Measurements from ENCODE around the gene CREB3.

Gene CREB3

DNA sequence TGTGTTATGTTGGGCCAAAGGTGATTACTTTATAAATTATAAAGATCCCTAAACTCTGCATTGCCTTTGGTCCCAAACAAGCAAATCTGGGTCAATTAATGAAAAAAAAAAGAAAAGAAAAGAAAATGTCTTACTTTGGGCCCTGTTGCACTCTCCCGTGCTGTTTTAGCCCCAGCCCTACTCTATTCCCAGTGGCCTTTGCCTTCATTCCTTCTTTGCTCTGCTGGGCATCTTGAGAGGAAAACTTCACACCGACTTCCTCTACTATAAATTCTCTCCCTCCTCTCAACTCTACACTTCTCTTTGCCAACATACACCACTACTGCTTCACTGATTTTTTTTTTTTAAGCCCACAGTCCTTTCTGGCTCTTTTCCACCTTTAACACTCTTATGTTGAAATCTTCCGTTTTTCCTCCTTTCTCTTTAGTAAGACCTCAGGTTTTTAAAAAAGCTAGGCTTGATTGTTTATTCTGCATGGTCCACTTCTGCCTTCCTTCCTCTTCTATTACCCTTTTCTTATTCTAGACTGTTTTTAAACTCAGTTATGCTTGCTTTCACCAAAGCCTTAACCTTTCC lies 26.1 kb downstream of the CREB3 start:
- peak overlapping the region; percentile 46 for H3K27ac Mint-ChIP-seq
- H3K36me3 Mint-ChIP-seq, result peaks cover under 1% of the 10 kb centered on the region
- H3K27me3 Mint-ChIP-seq, result no peaks in the 10 kb centered on the region
- no peaks in the 10 kb centered on the region for H3K9me3 Mint-ChIP-seq (ENCODE audit: low read depth)
- peaks cover 57% of the 10 kb centered on the region for H3K4me1 Mint-ChIP-seq (ENCODE audit: low read depth)
- H3K4me3 Mint-ChIP-seq, result peak overlapping the region; percentile 96

- H3K4me3 Mint-ChIP-seq, result no peak overlapping the region
- H3K4me1 Mint-ChIP-seq (ENCODE audit: low read depth), result peaks cover 57% of the 10 kb centered on the region
- no peak overlapping the region for H3K27ac Mint-ChIP-seq
- H3K27me3 Mint-ChIP-seq, result no peaks in the 10 kb centered on the region
- H3K36me3 Mint-ChIP-seq, result no peaks in the 10 kb centered on the region
- no peaks in the 10 kb centered on the region for H3K9me3 Mint-ChIP-seq (ENCODE audit: low read depth)
These were observed 27.3 kb downstream of the CREB3 start for GRCh38 chr9:35759795-35760194.

GRCh38 chr9:35760651-35761050 lies 28.2 kb downstream of the CREB3 start:
- Mint-ChIP-seq H3K27me3 (no peaks in the 10 kb centered on the region), H3K36me3 (no peaks in the 10 kb centered on the region), H3K9me3 (ENCODE audit: low read depth) (no peaks in the 10 kb centered on the region), H3K27ac (no peak overlapping the region), H3K4me1 (ENCODE audit: low read depth) (peaks cover 51% of the 10 kb centered on the region), H3K4me3 (no peak overlapping the region)

DNA sequence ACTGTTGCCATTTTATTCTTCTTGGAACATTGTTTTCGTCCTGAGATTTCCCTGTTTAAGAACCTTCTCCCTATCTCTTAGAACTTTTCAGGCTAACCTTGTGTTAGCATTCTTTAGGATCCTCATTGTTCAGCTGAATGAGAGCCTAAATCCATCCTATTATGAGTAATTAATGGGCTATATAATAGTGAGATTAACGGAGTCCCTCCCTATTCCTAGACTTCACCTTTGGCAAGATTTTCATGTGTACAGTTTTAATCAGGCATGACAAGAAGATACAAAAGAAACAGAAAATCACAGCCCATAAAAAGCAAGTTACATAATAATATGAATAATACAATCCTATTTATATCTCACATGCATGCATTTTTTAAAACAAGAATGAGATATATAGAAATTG lies 30.7 kb downstream of the CREB3 start:
- Mint-ChIP-seq H3K4me1 (ENCODE audit: low read depth) (peaks cover 42% of the 10 kb centered on the region), H3K4me3 (no peak overlapping the region), H3K9me3 (ENCODE audit: low read depth) (no peaks in the 10 kb centered on the region), H3K27ac (no peak overlapping the region), H3K27me3 (no peaks in the 10 kb centered on the region), H3K36me3 (no peaks in the 10 kb centered on the region)

GRCh38 chr9:35763803-35764202 lies 31.3 kb downstream of the CREB3 start:
- Mint-ChIP-seq H3K27me3 (no peaks in the 10 kb centered on the region), H3K27ac (no peak overlapping the region), H3K36me3 (no peaks in the 10 kb centered on the region), H3K9me3 (ENCODE audit: low read depth) (no peaks in the 10 kb centered on the region), H3K4me3 (no peak overlapping the region), H3K4me1 (ENCODE audit: low read depth) (peaks cover 36% of the 10 kb centered on the region)

DNA sequence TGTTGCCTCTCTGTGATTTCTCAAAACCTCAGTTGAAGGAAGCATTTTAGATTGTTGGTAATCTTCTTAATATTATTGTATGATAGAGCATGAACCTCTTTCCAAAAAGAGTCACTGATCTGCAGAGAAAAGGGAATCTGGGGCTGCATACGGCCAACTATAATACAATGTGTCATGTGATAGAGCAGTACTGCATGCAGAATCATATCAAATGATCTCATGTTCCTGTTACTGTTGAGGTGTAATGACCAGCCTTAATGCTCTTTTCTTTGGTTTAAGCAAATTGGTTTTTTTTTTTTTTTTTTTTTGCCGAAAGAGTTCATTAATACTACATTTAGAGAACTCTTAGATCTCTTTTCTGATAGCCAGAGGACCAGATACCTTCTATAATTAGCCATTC lies 34.5 kb downstream of the CREB3 start:
- Mint-ChIP-seq H3K36me3 (no peaks in the 10 kb centered on the region), H3K27me3 (no peaks in the 10 kb centered on the region), H3K9me3 (ENCODE audit: low read depth) (no peaks in the 10 kb centered on the region), H3K4me1 (ENCODE audit: low read depth) (peaks cover 14% of the 10 kb centered on the region), H3K27ac (no peak overlapping the region), H3K4me3 (no peak overlapping the region)

- H3K4me3 Mint-ChIP-seq, result no peak overlapping the region
- H3K27me3 Mint-ChIP-seq, result no peaks in the 10 kb centered on the region
- no peaks in the 10 kb centered on the region for H3K9me3 Mint-ChIP-seq (ENCODE audit: low read depth)
- H3K4me1 Mint-ChIP-seq (ENCODE audit: low read depth), result peaks cover 12% of the 10 kb centered on the region
- no peak overlapping the region for H3K27ac Mint-ChIP-seq
- H3K36me3 Mint-ChIP-seq, result no peaks in the 10 kb centered on the region
These were observed 35.0 kb downstream of the CREB3 start for GRCh38 chr9:35767458-35767857.

GRCh38 chr9:35769763-35770162 lies 37.3 kb downstream of the CREB3 start:
- no peak overlapping the region for H3K27ac Mint-ChIP-seq
- no peak overlapping the region for H3K4me3 Mint-ChIP-seq
- no peaks in the 10 kb centered on the region for H3K27me3 Mint-ChIP-seq
- no peaks in the 10 kb centered on the region for H3K36me3 Mint-ChIP-seq
- peaks cover 9% of the 10 kb centered on the region for H3K4me1 Mint-ChIP-seq (ENCODE audit: low read depth)
- no peaks in the 10 kb centered on the region for H3K9me3 Mint-ChIP-seq (ENCODE audit: low read depth)

DNA sequence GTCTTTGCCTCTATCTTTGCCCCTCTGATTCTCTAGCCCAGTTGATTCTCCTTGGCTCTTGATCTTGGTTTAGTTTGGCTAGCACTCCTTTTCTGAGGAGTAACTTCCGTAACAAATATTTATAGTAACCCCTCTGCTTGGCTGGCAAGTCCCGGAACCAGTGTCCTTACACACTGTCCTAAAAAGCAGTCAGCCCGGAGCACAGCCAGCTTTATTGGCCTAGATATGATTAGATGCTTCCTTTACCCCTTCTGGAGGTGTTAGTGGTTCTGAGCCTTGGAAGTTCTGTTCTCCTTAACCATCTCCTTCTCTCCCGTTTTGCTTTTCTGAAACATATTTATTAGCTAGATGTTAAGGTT lies 38.6 kb downstream of the CREB3 start:
- peaks cover 9% of the 10 kb centered on the region for H3K4me1 Mint-ChIP-seq (ENCODE audit: low read depth)
- no peaks in the 10 kb centered on the region for H3K36me3 Mint-ChIP-seq
- H3K27ac Mint-ChIP-seq, result no peak overlapping the region
- H3K9me3 Mint-ChIP-seq (ENCODE audit: low read depth), result no peaks in the 10 kb centered on the region
- H3K4me3 Mint-ChIP-seq, result no peak overlapping the region
- no peaks in the 10 kb centered on the region for H3K27me3 Mint-ChIP-seq

GRCh38 chr9:35771534-35771933 lies 39.1 kb downstream of the CREB3 start:
- no peak overlapping the region for H3K27ac Mint-ChIP-seq
- H3K36me3 Mint-ChIP-seq, result no peaks in the 10 kb centered on the region
- H3K9me3 Mint-ChIP-seq (ENCODE audit: low read depth), result no peaks in the 10 kb centered on the region
- no peaks in the 10 kb centered on the region for H3K27me3 Mint-ChIP-seq
- H3K4me3 Mint-ChIP-seq, result no peak overlapping the region
- peaks cover 4% of the 10 kb centered on the region for H3K4me1 Mint-ChIP-seq (ENCODE audit: low read depth)

DNA sequence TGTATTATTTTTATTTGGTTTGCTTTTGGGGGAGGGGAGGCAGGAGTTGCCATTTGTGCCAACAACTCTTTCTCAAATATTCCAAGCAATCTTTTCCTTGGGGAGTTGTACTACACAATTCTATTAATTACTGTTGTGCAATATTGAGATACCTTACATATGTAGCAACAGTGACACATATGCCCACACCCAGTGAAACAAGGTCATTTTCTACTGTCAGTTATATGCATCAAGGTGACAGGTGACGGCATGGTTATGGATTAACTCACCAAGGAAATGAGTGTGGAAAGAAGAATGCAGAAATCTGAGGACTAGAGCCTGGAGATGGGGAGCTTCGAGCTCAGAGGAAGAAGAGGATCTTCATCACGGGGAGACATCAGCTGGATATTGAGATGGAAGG lies 39.5 kb downstream of the CREB3 start:
- no peaks in the 10 kb centered on the region for H3K27me3 Mint-ChIP-seq
- peaks cover 2% of the 10 kb centered on the region for H3K4me1 Mint-ChIP-seq (ENCODE audit: low read depth)
- H3K9me3 Mint-ChIP-seq (ENCODE audit: low read depth), result no peaks in the 10 kb centered on the region
- no peaks in the 10 kb centered on the region for H3K36me3 Mint-ChIP-seq
- no peak overlapping the region for H3K4me3 Mint-ChIP-seq
- H3K27ac Mint-ChIP-seq, result no peak overlapping the region

DNA sequence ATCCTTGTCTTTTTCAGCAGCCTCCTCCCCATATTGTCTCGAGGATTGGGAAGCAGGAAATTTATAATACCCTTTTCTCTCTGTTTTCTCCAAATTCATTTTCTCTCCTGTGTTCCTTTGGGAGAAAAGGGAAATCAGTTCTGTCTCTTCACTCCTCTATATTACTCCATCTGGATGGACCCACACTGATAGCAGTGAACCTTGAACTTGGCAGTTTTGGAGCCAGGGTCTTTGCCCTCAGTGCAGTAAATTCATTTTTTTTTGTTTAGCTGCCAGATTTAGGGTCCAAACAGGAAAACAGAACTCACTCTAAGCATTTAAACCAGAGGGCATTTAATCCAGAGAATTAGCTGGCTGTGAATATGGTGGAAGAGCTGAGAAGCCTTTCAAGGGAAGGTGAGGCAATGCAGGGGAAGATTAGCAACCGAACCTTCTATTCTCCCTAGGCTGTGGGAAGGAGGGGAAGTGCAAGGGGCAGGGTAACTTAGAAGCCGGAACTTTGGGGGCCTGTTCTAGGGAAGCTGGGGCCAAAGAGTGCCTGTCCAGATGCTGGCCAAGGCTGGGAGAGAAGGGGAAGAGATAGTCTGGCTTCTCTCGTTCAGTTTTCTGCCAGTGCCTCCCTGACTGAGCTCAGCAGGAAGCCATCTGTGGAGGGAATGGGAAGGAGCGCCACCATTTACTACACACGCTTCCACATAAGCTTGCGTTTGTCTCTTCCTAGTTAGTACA lies 42.6 kb downstream of the CREB3 start:
- peak overlapping the region; percentile 28 for H3K27ac Mint-ChIP-seq
- H3K36me3 Mint-ChIP-seq, result peaks cover 3% of the 10 kb centered on the region
- H3K4me3 Mint-ChIP-seq, result no peak overlapping the region

GRCh38 chr9:35776018-35776417 lies 43.6 kb downstream of the CREB3 start:
- Mint-ChIP-seq H3K27me3 (no peaks in the 10 kb centered on the region), H3K4me1 (ENCODE audit: low read depth) (no peaks in the 10 kb centered on the region), H3K27ac (peak overlapping the region; percentile 28), H3K4me3 (no peak overlapping the region), H3K36me3 (peaks cover 5% of the 10 kb centered on the region), H3K9me3 (ENCODE audit: low read depth) (no peaks in the 10 kb centered on the region)

More for the DNA sequence above, 42.6 kb downstream of the CREB3 start:
- no peaks in the 10 kb centered on the region for H3K27me3 Mint-ChIP-seq
- H3K4me1 Mint-ChIP-seq (ENCODE audit: low read depth), result no peaks in the 10 kb centered on the region
- no peaks in the 10 kb centered on the region for H3K9me3 Mint-ChIP-seq (ENCODE audit: low read depth)

GRCh38 chr9:35778496-35778895 lies 46.0 kb downstream of the CREB3 start:
- Mint-ChIP-seq H3K4me1 (ENCODE audit: low read depth) (no peaks in the 10 kb centered on the region), H3K36me3 (peaks cover 8% of the 10 kb centered on the region), H3K9me3 (ENCODE audit: low read depth) (no peaks in the 10 kb centered on the region), H3K4me3 (no peak overlapping the region), H3K27ac (no peak overlapping the region), H3K27me3 (no peaks in the 10 kb centered on the region)

DNA sequence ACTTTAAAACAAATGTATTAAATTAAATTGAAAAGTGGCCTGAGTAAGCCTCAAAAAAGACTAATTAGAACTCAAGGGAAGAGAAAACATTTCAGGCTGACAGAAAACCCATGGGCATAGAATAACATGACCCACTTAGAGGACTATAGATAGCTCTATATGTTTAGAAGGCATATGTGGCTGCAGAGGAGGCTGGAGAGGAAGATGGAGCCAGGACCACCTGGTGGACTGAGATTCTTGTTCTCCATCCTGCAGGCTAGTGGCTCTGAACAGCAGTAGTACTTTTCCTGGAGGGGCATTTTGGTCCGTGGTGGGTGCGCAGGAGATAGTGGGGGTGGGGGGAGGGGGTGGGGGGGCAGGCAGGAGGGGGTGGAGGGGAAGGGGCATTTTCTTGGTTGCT lies 48.6 kb downstream of the CREB3 start:
- H3K9me3 Mint-ChIP-seq (ENCODE audit: low read depth), result no peaks in the 10 kb centered on the region

DNA sequence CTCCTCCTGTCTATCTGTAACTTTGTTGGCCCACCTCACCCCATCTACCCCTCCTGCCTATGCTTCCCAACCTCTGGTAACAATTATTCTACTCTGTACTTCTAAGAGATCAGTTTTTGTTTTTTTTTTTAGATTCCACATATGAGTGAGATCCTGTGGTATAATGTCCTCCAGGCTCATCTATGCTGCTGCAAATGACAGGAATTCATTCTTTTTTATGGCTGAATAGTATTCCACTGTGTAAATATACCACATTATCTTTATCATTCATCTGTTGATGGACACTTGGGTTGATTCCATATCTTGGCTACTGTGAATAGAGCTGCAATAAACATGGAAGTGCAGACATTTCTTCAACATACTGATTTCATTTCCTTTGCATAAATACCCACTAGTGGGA lies 51.0 kb downstream of the CREB3 start:
- Mint-ChIP-seq H3K4me3 (no peak overlapping the region), H3K27me3 (no peaks in the 10 kb centered on the region), H3K27ac (no peak overlapping the region), H3K9me3 (ENCODE audit: low read depth) (no peaks in the 10 kb centered on the region), H3K4me1 (ENCODE audit: low read depth) (no peaks in the 10 kb centered on the region), H3K36me3 (peaks cover 19% of the 10 kb centered on the region)

More for the DNA sequence above, 48.6 kb downstream of the CREB3 start:
- Mint-ChIP-seq H3K36me3 (peaks cover 19% of the 10 kb centered on the region), H3K4me3 (no peak overlapping the region), H3K27me3 (no peaks in the 10 kb centered on the region), H3K27ac (no peak overlapping the region), H3K4me1 (ENCODE audit: low read depth) (no peaks in the 10 kb centered on the region)
